ENCODE results near the gene NKD2. TPM values are rescaled to one million over a fixed set of nuclear protein-coding genes. Genes with fewer than 3 reads are reported as not detected.

Gene NKD2
- total RNA-seq, 1 experiment from 2014 or later, result 20.4 TPM

DNA sequence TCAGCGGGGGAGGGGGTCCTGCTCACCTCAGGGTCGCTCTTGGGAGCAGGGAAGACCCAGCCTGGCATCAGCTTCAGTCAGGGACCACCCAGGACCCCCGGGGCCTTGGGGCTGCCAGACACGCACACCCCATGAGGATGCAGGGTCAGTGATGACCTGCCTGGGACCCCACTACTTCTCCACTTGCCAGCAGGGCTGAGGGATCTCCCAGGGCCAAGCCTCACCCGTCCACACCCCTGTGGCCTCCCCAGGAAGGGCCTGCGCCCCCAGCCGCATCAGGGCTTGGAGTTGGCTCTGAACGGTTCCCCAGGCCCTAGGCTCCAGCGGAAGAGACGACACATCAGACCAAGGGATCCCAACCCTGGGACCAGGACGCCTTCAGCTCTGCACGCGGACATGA is 69.6 kb downstream of the NKD2 start:
- ChIA-PET POLR2A (no interaction called here), RAD21 (ENCODE audit: low non-redundant PET in 1 of 2, low total read pairs in 2 of 2, uncharacterized antibody in 2 of 2, unreplicated experiment in 2 of 2) (no interaction called here), CTCF (no interaction called here)
- H3K27me3 ChIP-seq (ENCODE audit: insufficient read depth, low read length), result no peaks in the 10 kb centered on the region
- H3K4me1 ChIP-seq (ENCODE audit: control insufficient read depth in 1 of 2, insufficient read depth in 2 of 2, low read length in 2 of 2), result no peaks in the 10 kb centered on the region
- no peaks in the 10 kb centered on the region; a peak in 2 of 4 replicates for H3K36me3 ChIP-seq (ENCODE audit: control insufficient read depth in 1 of 2, insufficient read depth in 2 of 2, low read length in 2 of 2)
- intact Hi-C loops (cut with micrococcal nuclease), result no loop called here
- H3K9ac ChIP-seq (ENCODE audit: low read length), result no peak overlapping the region
- no peak overlapping the region for H3K4me2 ChIP-seq (ENCODE audit: low read length)
- TF ChIP-seq ZNF274 (IDR thresholded peaks at IDR 0.05; ENCODE audit: low read depth, low read length) (no peak), EGR1 (IDR thresholded peaks at IDR 0.05; ENCODE audit: low read depth) (no peak)
- DNase-seq (ENCODE audit: low read depth, low spot score) (no peak), ATAC-seq (no peak)
- no peaks in the 10 kb centered on the region for H3K9me3 ChIP-seq (ENCODE audit: control insufficient read depth in 1 of 2, insufficient read depth in 1 of 2, low read depth in 1 of 2, low read length in 2 of 2)
- no peak overlapping the region for H3K4me3 ChIP-seq (replicated peaks in 1 of 2; ENCODE audit: low read depth in 1 of 2, low read length in 2 of 2)
- no peaks in the 10 kb centered on the region for H4K20me1 ChIP-seq (ENCODE audit: insufficient read depth)
- no peaks in the 10 kb centered on the region for H3K9me2 ChIP-seq (ENCODE audit: insufficient read depth)
- H3K79me2 ChIP-seq (ENCODE audit: insufficient read depth, low read length), result no peaks in the 10 kb centered on the region
- no peak overlapping the region for H3K27ac ChIP-seq (ENCODE audit: low read depth, low read length)
- no TSS peak for BruUV-seq (replicated peaks)
- no peak overlapping the region for H2AFZ ChIP-seq (ENCODE audit: low read depth, low read length, poor library complexity, severe bottlenecking)

DNA sequence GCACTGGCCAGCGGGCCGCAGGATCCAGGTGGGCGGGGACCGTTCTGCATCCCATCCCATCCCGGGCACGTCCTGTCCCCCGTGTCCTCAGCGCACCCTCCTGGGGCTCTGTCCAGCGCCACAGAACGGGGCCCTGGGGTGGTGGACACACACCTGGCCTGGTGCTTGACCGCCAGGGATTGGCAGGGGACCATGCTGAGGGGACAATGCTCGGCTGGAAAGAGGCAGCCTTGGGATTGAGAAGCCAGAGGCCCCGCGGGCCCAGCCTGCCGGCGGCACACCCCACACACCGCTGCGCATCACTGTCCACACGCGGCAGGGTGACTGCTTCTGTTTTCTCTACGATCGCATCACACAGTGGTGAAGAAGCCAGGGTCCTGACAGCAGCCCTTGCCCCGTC is 70.2 kb downstream of the NKD2 start:
- TF ChIP-seq, protein P1, sequence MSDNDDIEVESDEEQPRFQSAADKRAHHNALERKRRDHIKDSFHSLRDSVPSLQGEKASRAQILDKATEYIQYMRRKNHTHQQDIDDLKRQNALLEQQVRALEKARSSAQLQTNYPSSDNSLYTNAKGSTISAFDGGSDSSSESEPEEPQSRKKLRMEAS (IDR thresholded peaks at IDR 0.05), result no peak
- no peak for TF ChIP-seq SRF (IDR thresholded peaks at IDR 0.05; ENCODE audit: low read depth)
- intact Hi-C loops (cut with micrococcal nuclease), result no loop called here
- no peaks in the 10 kb centered on the region for H3K79me2 ChIP-seq (ENCODE audit: insufficient read depth, low read length)
- H3K4me2 ChIP-seq (ENCODE audit: low read length), result no peak overlapping the region
- H3K4me1 ChIP-seq (ENCODE audit: control insufficient read depth in 1 of 2, insufficient read depth in 2 of 2, low read length in 2 of 2), result no peaks in the 10 kb centered on the region
- POLR2A ChIA-PET, result no interaction called here
- BruUV-seq (replicated peaks), result no TSS peak
- DNase-seq (ENCODE audit: low read depth, low spot score), result no peak
- no peak for ATAC-seq
- no peak overlapping the region for H3K4me3 ChIP-seq (replicated peaks in 1 of 2; ENCODE audit: low read depth in 1 of 2, low read length in 2 of 2)
- no peaks in the 10 kb centered on the region for H3K27me3 ChIP-seq (ENCODE audit: insufficient read depth, low read length)
- no peaks in the 10 kb centered on the region for H3K9me3 ChIP-seq (ENCODE audit: control insufficient read depth in 1 of 2, insufficient read depth in 1 of 2, low read depth in 1 of 2, low read length in 2 of 2)
- no peaks in the 10 kb centered on the region; a peak in 2 of 4 replicates for H3K36me3 ChIP-seq (ENCODE audit: control insufficient read depth in 1 of 2, insufficient read depth in 2 of 2, low read length in 2 of 2)
- H3K27ac ChIP-seq (ENCODE audit: low read depth, low read length), result no peak overlapping the region
- no peak overlapping the region for H3K9ac ChIP-seq (ENCODE audit: low read length)
- no peak overlapping the region for H2AFZ ChIP-seq (ENCODE audit: low read depth, low read length, poor library complexity, severe bottlenecking)
- H4K20me1 ChIP-seq (ENCODE audit: insufficient read depth), result no peaks in the 10 kb centered on the region
- RAD21 ChIA-PET (ENCODE audit: low non-redundant PET in 1 of 2, low total read pairs in 2 of 2, uncharacterized antibody in 2 of 2, unreplicated experiment in 2 of 2), result no interaction called here
- CTCF ChIA-PET, result no interaction called here
- no peaks in the 10 kb centered on the region for H3K9me2 ChIP-seq (ENCODE audit: insufficient read depth)

DNA sequence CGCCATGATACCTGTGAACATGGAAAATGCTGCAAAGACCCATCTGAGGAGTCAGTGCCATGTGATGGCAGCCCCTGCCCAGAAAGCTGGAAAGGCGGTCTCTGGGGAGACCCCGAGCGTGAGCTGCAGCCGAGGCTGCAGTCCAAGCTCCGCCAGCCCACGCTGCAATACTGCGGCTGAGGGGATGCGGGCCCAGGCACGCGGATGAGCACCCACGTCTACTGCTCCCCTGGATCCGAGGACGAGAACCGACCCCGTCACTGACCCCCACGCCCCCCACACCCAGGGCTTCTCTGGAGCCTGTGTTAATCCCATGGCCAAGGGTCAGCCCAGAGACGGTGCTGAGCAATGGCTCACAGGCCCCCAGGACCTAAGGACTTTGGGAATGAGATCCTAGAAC is 70.9 kb downstream of the NKD2 start:
- no peaks in the 10 kb centered on the region for H3K4me1 ChIP-seq (ENCODE audit: control insufficient read depth in 1 of 2, insufficient read depth in 2 of 2, low read length in 2 of 2)
- no peak overlapping the region for H3K27ac ChIP-seq (ENCODE audit: low read depth, low read length)
- H4K20me1 ChIP-seq (ENCODE audit: insufficient read depth), result no peaks in the 10 kb centered on the region
- H3K9me3 ChIP-seq (ENCODE audit: control insufficient read depth in 1 of 2, insufficient read depth in 1 of 2, low read depth in 1 of 2, low read length in 2 of 2), result no peaks in the 10 kb centered on the region
- no peaks in the 10 kb centered on the region; a peak in 2 of 4 replicates for H3K36me3 ChIP-seq (ENCODE audit: control insufficient read depth in 1 of 2, insufficient read depth in 2 of 2, low read length in 2 of 2)
- no peak overlapping the region for H3K9ac ChIP-seq (ENCODE audit: low read length)
- RAD21 ChIA-PET (ENCODE audit: low non-redundant PET in 1 of 2, low total read pairs in 2 of 2, uncharacterized antibody in 2 of 2, unreplicated experiment in 2 of 2), result no interaction called here
- no peak for ATAC-seq
- no peak overlapping the region for H2AFZ ChIP-seq (ENCODE audit: low read depth, low read length, poor library complexity, severe bottlenecking)
- CTCF ChIA-PET, result no interaction called here
- no peak overlapping the region for H3K4me2 ChIP-seq (ENCODE audit: low read length)
- H3K79me2 ChIP-seq (ENCODE audit: insufficient read depth, low read length), result no peaks in the 10 kb centered on the region
- H3K4me3 ChIP-seq (replicated peaks in 1 of 2; ENCODE audit: low read depth in 1 of 2, low read length in 2 of 2), result no peak overlapping the region
- DNase-seq (ENCODE audit: low read depth, low spot score), result no peak
- no TSS peak for BruUV-seq (replicated peaks)
- no peaks in the 10 kb centered on the region for H3K9me2 ChIP-seq (ENCODE audit: insufficient read depth)
- intact Hi-C loops (cut with micrococcal nuclease), result no loop called here
- POLR2A ChIA-PET, result no interaction called here
- H3K27me3 ChIP-seq (ENCODE audit: insufficient read depth, low read length), result no peaks in the 10 kb centered on the region
- TF ChIP-seq EZH2 (IDR thresholded peaks at IDR 0.05), result no peak
- no peak for TF ChIP-seq JUND (IDR thresholded peaks at IDR 0.05)
- TF ChIP-seq, protein P2, sequence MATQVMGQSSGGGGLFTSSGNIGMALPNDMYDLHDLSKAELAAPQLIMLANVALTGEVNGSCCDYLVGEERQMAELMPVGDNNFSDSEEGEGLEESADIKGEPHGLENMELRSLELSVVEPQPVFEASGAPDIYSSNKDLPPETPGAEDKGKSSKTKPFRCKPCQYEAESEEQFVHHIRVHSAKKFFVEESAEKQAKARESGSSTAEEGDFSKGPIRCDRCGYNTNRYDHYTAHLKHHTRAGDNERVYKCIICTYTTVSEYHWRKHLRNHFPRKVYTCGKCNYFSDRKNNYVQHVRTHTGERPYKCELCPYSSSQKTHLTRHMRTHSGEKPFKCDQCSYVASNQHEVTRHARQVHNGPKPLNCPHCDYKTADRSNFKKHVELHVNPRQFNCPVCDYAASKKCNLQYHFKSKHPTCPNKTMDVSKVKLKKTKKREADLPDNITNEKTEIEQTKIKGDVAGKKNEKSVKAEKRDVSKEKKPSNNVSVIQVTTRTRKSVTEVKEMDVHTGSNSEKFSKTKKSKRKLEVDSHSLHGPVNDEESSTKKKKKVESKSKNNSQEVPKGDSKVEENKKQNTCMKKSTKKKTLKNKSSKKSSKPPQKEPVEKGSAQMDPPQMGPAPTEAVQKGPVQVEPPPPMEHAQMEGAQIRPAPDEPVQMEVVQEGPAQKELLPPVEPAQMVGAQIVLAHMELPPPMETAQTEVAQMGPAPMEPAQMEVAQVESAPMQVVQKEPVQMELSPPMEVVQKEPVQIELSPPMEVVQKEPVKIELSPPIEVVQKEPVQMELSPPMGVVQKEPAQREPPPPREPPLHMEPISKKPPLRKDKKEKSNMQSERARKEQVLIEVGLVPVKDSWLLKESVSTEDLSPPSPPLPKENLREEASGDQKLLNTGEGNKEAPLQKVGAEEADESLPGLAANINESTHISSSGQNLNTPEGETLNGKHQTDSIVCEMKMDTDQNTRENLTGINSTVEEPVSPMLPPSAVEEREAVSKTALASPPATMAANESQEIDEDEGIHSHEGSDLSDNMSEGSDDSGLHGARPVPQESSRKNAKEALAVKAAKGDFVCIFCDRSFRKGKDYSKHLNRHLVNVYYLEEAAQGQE (IDR thresholded peaks at IDR 0.05; ENCODE audit: low read depth), result no peak
- TF ChIP-seq EGR1 (IDR thresholded peaks at IDR 0.05; ENCODE audit: low read depth), result no peak
- no peak for TF ChIP-seq EZH2phosphoT487 (IDR thresholded peaks at IDR 0.05; ENCODE audit: borderline replicate concordance)
- TF ChIP-seq ELF1 (IDR thresholded peaks at IDR 0.05; ENCODE audit: borderline replicate concordance, low read depth), result no peak
- no peak for TF ChIP-seq CBX3 (IDR thresholded peaks at IDR 0.05; ENCODE audit: low read depth)
- TF ChIP-seq POLR2AphosphoS5 (IDR thresholded peaks at IDR 0.05; ENCODE audit: low read depth, low read length), result no peak
- TF ChIP-seq POLR2A (IDR thresholded peaks at IDR 0.05; ENCODE audit: borderline replicate concordance, extremely low read depth, insufficient read depth, insufficient read length), result no peak
- TF ChIP-seq, protein P1 (IDR thresholded peaks at IDR 0.05), result no peak

Measured in HCT116 (cell line).